Measurements from ENCODE around the gene MDP1.

Gene MDP1

DNA sequence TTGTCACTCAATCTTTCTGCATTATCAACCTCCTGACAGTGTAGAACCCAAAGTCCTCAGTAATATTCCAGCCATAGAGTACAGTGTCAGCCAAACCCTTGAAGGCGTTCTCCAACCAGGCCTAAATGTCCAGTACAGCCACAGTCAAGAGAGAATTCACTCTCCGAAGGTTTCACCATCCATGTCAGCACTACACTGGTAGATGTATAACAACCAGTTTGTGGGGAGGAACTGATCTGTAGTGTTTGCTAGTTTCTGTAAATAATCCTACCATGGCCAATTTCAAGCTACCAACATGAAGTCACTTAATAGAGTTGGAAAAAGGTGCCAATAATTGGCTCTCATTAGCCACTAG is 456 bp upstream of the MDP1 start:
- no peaks in the 10 kb centered on the region for H3K27me3 ChIP-seq (ENCODE audit: insufficient read depth, poor library complexity, severe bottlenecking)
- H3K4me3 ChIP-seq (ENCODE audit: severe bottlenecking), result peak overlapping the region; percentile 54
- TF ChIP-seq, protein P1, sequence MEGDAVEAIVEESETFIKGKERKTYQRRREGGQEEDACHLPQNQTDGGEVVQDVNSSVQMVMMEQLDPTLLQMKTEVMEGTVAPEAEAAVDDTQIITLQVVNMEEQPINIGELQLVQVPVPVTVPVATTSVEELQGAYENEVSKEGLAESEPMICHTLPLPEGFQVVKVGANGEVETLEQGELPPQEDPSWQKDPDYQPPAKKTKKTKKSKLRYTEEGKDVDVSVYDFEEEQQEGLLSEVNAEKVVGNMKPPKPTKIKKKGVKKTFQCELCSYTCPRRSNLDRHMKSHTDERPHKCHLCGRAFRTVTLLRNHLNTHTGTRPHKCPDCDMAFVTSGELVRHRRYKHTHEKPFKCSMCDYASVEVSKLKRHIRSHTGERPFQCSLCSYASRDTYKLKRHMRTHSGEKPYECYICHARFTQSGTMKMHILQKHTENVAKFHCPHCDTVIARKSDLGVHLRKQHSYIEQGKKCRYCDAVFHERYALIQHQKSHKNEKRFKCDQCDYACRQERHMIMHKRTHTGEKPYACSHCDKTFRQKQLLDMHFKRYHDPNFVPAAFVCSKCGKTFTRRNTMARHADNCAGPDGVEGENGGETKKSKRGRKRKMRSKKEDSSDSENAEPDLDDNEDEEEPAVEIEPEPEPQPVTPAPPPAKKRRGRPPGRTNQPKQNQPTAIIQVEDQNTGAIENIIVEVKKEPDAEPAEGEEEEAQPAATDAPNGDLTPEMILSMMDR (IDR thresholded peaks at IDR 0.05; ENCODE audit: poor library complexity, severe bottlenecking), result no peak
- no peaks in the 10 kb centered on the region for H3K9me3 ChIP-seq (ENCODE audit: severe bottlenecking)
- peak overlapping the region; percentile 82 for H3K27ac ChIP-seq (ENCODE audit: poor library complexity, severe bottlenecking)
- peaks cover 13% of the 10 kb centered on the region for H3K4me1 ChIP-seq (ENCODE audit: insufficient read depth, poor library complexity, severe bottlenecking)
- peaks cover 53% of the 10 kb centered on the region for H3K36me3 ChIP-seq (ENCODE audit: low read depth)
- DNase-seq (ENCODE audit: low spot score), result no peak
- no peak for ATAC-seq (ENCODE audit: low read depth)

DNA sequence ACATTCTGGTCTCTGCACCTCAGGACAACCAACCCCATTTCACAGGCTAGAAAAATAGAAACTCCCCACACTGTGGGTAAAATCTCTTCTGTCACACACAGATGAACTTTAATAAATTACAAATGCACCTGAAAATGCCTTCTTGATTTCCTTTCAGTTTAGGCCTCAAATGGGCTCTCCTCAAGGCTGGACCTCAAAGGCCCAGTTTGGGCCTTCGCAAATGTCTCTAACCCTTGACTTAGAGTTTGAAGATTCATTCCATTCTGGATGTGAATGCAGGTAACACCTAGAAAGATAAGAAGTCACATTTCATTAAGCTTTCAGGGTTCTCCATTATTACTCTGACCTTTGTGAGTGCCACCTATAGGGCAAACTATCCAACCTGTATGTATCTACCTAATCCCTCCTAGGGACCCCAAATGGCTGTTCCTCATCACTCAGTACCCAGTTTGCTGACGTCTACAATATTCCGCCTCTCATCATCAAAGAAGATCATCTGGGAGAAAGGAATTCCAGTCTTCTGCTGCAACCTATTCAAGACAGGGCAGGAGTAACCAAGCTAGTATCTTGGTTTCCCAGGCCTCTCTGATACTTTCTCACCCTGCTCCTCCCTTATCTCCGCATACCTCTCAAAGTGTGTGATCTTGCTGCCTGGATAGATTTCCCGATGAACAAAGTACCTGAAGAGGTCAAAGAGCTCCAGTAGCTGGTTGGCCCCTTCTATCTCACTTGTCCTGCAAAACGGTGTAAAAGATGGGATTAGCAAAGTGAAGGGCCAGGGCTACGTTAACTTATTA is 1.8 kb downstream of the MDP1 start:
- Histone ChIP-seq H3K27ac (ENCODE audit: poor library complexity, severe bottlenecking) (peak overlapping the region; percentile 82), H3K36me3 (ENCODE audit: low read depth) (peaks cover 62% of the 10 kb centered on the region), H3K4me1 (ENCODE audit: insufficient read depth, poor library complexity, severe bottlenecking) (peaks cover 13% of the 10 kb centered on the region), H3K4me3 (ENCODE audit: severe bottlenecking) (peak overlapping the region; percentile 79), H3K9me3 (ENCODE audit: severe bottlenecking) (no peaks in the 10 kb centered on the region), H3K27me3 (ENCODE audit: insufficient read depth, poor library complexity, severe bottlenecking) (no peaks in the 10 kb centered on the region)
- no peak for ATAC-seq (ENCODE audit: low read depth)
- no peak for DNase-seq (ENCODE audit: low spot score)
- TF ChIP-seq, protein P1 (IDR thresholded peaks at IDR 0.05; ENCODE audit: poor library complexity, severe bottlenecking), result peak; percentile 10

DNA sequence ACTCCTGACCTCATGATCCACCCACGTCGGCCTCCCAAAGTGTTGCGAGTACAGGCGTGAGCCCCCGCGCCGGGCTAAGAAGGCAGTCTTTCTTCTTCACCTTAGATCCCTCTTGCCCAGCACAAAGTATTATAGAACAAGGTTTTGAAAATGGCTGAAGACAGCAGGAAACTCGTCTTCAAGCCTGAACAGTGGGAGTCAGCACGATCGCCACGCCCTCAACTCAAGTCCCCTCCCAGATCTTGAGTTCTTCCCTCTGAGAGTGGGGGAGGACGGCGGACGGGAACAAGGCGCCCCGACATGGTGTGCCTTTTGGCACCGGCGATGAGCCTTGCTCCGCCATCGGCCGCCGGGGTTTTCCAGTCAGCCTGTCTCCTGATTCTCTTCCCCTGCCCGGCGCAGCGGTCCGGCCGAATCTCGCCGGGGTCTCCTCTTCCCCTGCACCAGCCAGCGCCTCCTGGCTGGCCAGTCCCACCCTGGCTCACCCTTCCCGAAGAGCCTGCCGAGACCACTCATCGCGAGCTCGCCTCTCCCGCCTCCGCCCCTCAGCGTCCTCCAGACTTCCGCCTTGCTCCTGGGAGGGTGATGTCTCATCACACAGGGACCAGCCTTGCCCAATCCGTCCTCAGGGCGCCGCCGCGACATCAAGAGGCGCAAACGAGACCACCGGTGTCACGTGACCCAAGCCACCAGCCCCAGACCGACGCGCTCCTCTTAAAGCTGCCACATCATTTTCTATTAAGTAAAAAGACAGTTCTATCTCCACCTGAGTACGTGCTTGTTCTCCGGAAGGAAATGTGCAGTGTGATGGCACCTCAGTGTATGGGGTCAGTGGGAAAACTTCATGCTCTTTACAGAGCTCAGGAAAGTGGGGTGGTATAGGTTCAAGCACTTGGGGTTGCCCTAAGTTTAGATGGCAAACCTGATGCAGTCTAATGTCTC is 2.7 kb downstream of the MDP1 start, which contains the start of gene CHMP4A:
TSS of gene CHMP4A (minus strand) at position 565 of the 942 bp plus-strand sequence. CDS start at position 516, 49 bp downstream.
- Histone ChIP-seq H3K4me3 (ENCODE audit: severe bottlenecking) (peak within 1 kb of the TSS; percentile 79), H3K27me3 (ENCODE audit: insufficient read depth, poor library complexity, severe bottlenecking) (no peaks in the 10 kb centered on the region), H3K4me1 (ENCODE audit: insufficient read depth, poor library complexity, severe bottlenecking) (peaks cover 13% of the 10 kb centered on the region), H3K36me3 (ENCODE audit: low read depth) (peaks cover 57% of the 10 kb centered on the region), H3K27ac (ENCODE audit: poor library complexity, severe bottlenecking) (peak within 1 kb of the TSS; percentile 82), H3K9me3 (ENCODE audit: severe bottlenecking) (no peaks in the 10 kb centered on the region)
- ATAC-seq (ENCODE audit: low read depth), result peak; percentile 89
- TF ChIP-seq, protein P1 (IDR thresholded peaks at IDR 0.05; ENCODE audit: poor library complexity, severe bottlenecking), result no peak
- peak; percentile 100 for DNase-seq (ENCODE audit: low spot score)

DNA sequence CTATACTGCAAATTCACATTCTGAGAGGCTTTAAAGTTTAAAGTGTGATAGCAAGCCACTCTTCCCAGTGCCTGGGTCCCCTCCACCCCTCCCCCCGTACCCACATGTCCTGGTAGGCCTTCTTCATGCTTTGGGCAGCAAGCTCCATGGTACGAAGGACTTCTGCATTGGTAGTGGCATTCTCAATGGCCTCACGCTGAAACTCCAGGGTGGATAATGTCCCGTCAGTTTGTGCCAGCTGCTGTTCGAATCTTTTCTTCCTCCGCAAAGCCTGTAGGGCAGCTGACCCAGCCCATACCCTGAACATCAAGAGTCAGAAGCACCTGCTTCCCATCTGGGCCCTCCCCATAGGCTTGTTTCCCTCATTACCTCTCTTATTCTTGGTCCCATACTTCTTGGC is 4.6 kb downstream of the MDP1 start:
- DNase-seq (ENCODE audit: low spot score), result no peak
- no peak for ATAC-seq (ENCODE audit: low read depth)
- Histone ChIP-seq H3K9me3 (ENCODE audit: severe bottlenecking) (no peaks in the 10 kb centered on the region), H3K4me1 (ENCODE audit: insufficient read depth, poor library complexity, severe bottlenecking) (peaks cover 13% of the 10 kb centered on the region), H3K27me3 (ENCODE audit: insufficient read depth, poor library complexity, severe bottlenecking) (no peaks in the 10 kb centered on the region), H3K27ac (ENCODE audit: poor library complexity, severe bottlenecking) (no peak overlapping the region), H3K36me3 (ENCODE audit: low read depth) (peaks cover 56% of the 10 kb centered on the region), H3K4me3 (ENCODE audit: severe bottlenecking) (no peak overlapping the region)
- TF ChIP-seq, protein P1 (IDR thresholded peaks at IDR 0.05; ENCODE audit: poor library complexity, severe bottlenecking), result no peak
